ACC112 (cell line): ENCODE data around the gene CCHCR1.

Experiments used
- H2AFZ ChIP-seq: fragments of 200-600 bp; sonication (generic); one replicate; pipeline ENCODE4 v1.6.0; 2017; ENCODE audit warnings: antibody characterized with exemption, low read length; ENCODE audit not compliant: unreplicated experiment
- H3K27ac ChIP-seq: fragments of 200-600 bp; sonication (generic); 2 replicates; pipeline ENCODE4 v1.5.1; 2014; ENCODE audit warnings: low read depth, mild to moderate bottlenecking, antibody characterized with exemption, low read length, moderate library complexity
- H3K27me3 ChIP-seq: fragments of 200-600 bp; sonication (generic); 2 replicates; pipeline ENCODE4 v1.6.1; 2014; ENCODE audit warnings: mild to moderate bottlenecking, antibody characterized with exemption, low read length, moderate library complexity, mixed read lengths; ENCODE audit not compliant: insufficient read depth
- H3K36me3 ChIP-seq: fragments of 200-600 bp; sonication (generic); 2 replicates; pipeline ENCODE4 v1.6.1; 2016; ENCODE audit warnings: mild to moderate bottlenecking, antibody characterized with exemption, low read length, moderate library complexity, mixed read lengths; ENCODE audit not compliant: insufficient read depth
- H3K4me1 ChIP-seq: fragments of 200-600 bp; sonication (generic); one replicate; pipeline ENCODE4 v1.6.1; 2016; ENCODE audit warnings: low read length, mixed read lengths; ENCODE audit not compliant: insufficient read depth, unreplicated experiment, control insufficient read depth
- H3K4me3 ChIP-seq: fragments of 200-600 bp; sonication (generic); 2 replicates; pipeline ENCODE4 v1.5.1; 2014; ENCODE audit warnings: mild to moderate bottlenecking, low read depth, low read length
- H3K79me2 ChIP-seq: fragments of 200-600 bp; sonication (generic); one replicate; pipeline ENCODE4 v1.6.0; 2016; ENCODE audit warnings: low read length; ENCODE audit not compliant: control insufficient read depth, unreplicated experiment, insufficient read depth

Gene CCHCR1

GRCh38 chr6:31162463-31163165, 5.0 kb upstream of the CCHCR1 start:
- no peak overlapping the region for H3K4me3 ChIP-seq
- H3K27ac ChIP-seq = no peak overlapping the region

GRCh38 chr6:31161216-31162126, 3.9 kb upstream of the CCHCR1 start:
- no peak overlapping the region for H3K4me3 ChIP-seq
- H3K27ac ChIP-seq = no peak overlapping the region
- peaks cover 8% of the 10 kb centered on the region for H3K36me3 ChIP-seq
- H3K79me2 ChIP-seq = peaks cover 18% of the 10 kb centered on the region
- no peaks in the 10 kb centered on the region for H3K27me3 ChIP-seq
- no peak overlapping the region for H2AFZ ChIP-seq
- H3K4me1 ChIP-seq = peaks cover 34% of the 10 kb centered on the region

More at GRCh38 chr6:31162463-31163165, 5.0 kb upstream of the CCHCR1 start:
- peaks cover 7% of the 10 kb centered on the region for H3K36me3 ChIP-seq
- H2AFZ ChIP-seq = no peak overlapping the region
- H3K27me3 ChIP-seq = no peaks in the 10 kb centered on the region
- peaks cover 18% of the 10 kb centered on the region for H3K79me2 ChIP-seq
- H3K4me1 ChIP-seq = peaks cover 24% of the 10 kb centered on the region

GRCh38 chr6:31158863-31159855, 1.6 kb upstream of the CCHCR1 start:
- no peaks in the 10 kb centered on the region for H3K27me3 ChIP-seq
- peak overlapping the region; percentile 52 for H2AFZ ChIP-seq
- peaks cover 34% of the 10 kb centered on the region for H3K4me1 ChIP-seq
- peak overlapping the region; percentile 30 for H3K27ac ChIP-seq
- peaks cover 18% of the 10 kb centered on the region for H3K79me2 ChIP-seq
- peaks cover 24% of the 10 kb centered on the region for H3K36me3 ChIP-seq
- peak overlapping the region; percentile 92 for H3K4me3 ChIP-seq

- H3K27ac ChIP-seq = peak within 1 kb of the TSS; percentile 30
- peaks cover 18% of the 10 kb centered on the region for H3K79me2 ChIP-seq
- peaks cover 23% of the 10 kb centered on the region for H3K36me3 ChIP-seq
- peak within 1 kb of the TSS; percentile 92 for H3K4me3 ChIP-seq
- H3K27me3 ChIP-seq = no peaks in the 10 kb centered on the region
- H3K4me1 ChIP-seq = peaks cover 25% of the 10 kb centered on the region
- H2AFZ ChIP-seq = peak within 1 kb of the TSS; percentile 52
Observed at GRCh38 chr6:31158140-31158862, 699 bp upstream of the CCHCR1 start, which contains the start of gene TCF19. Gene TCF19, plus strand, starts transcription at chr6:31158589. Its CDS starts 881 bp downstream, at chr6:31159470.

- Histone ChIP-seq H3K4me1 (peaks cover 20% of the 10 kb centered on the region), H3K79me2 (peaks cover 18% of the 10 kb centered on the region), H3K4me3 (peak overlapping the region; percentile 92; the same call in 1 of the 2 replicates), H2AFZ (no peak overlapping the region), H3K27me3 (no peaks in the 10 kb centered on the region), H3K36me3 (peaks cover 17% of the 10 kb centered on the region; the same call in 1 of the 2 replicates), H3K27ac (no peak overlapping the region)
Observed at GRCh38 chr6:31156641-31157040, 961 bp downstream of the CCHCR1 start.

- peaks cover 17% of the 10 kb centered on the region; the same call in 1 of the 2 replicates for H3K36me3 ChIP-seq
- peaks cover 8% of the 10 kb centered on the region for H3K79me2 ChIP-seq
- H3K27me3 ChIP-seq = no peaks in the 10 kb centered on the region
- no peak overlapping the region for H3K4me3 ChIP-seq
- H2AFZ ChIP-seq = no peak overlapping the region
- peaks cover 14% of the 10 kb centered on the region for H3K4me1 ChIP-seq
- no peak overlapping the region for H3K27ac ChIP-seq
Observed at GRCh38 chr6:31154436-31154835, 3.2 kb downstream of the CCHCR1 start.

- H3K4me1 ChIP-seq = peaks cover 11% of the 10 kb centered on the region
- no peaks in the 10 kb centered on the region for H3K27me3 ChIP-seq
- H2AFZ ChIP-seq = no peak overlapping the region
- no peak overlapping the region for H3K4me3 ChIP-seq
- no peak overlapping the region for H3K27ac ChIP-seq
- no peaks in the 10 kb centered on the region for H3K79me2 ChIP-seq
- peaks cover 17% of the 10 kb centered on the region; the same call in 1 of the 2 replicates for H3K36me3 ChIP-seq
Observed at GRCh38 chr6:31152781-31153180, 4.8 kb downstream of the CCHCR1 start.

- Histone ChIP-seq H2AFZ (no peak overlapping the region), H3K36me3 (peaks cover 6% of the 10 kb centered on the region; the same call in 1 of the 2 replicates), H3K79me2 (no peaks in the 10 kb centered on the region), H3K4me3 (no peak overlapping the region), H3K4me1 (no peaks in the 10 kb centered on the region), H3K27ac (no peak overlapping the region), H3K27me3 (no peaks in the 10 kb centered on the region)
Observed at GRCh38 chr6:31149827-31150447, 7.7 kb downstream of the CCHCR1 start.

GRCh38 chr6:31145386-31145785, 12.2 kb downstream of the CCHCR1 start:
- H3K79me2 ChIP-seq = no peaks in the 10 kb centered on the region
- no peaks in the 10 kb centered on the region for H3K36me3 ChIP-seq
- peaks cover 8% of the 10 kb centered on the region for H3K4me1 ChIP-seq
- H3K4me3 ChIP-seq = no peak overlapping the region
- H2AFZ ChIP-seq = no peak overlapping the region
- H3K27ac ChIP-seq = no peak overlapping the region
- no peaks in the 10 kb centered on the region for H3K27me3 ChIP-seq
